ENCODE results near the gene NDE1.
"Not testable (repeated sequence)": the region's sequence is repeated elsewhere in the genome, so short reads cannot be mapped to it uniquely, and the experiment has no call there.

Gene NDE1

DNA sequence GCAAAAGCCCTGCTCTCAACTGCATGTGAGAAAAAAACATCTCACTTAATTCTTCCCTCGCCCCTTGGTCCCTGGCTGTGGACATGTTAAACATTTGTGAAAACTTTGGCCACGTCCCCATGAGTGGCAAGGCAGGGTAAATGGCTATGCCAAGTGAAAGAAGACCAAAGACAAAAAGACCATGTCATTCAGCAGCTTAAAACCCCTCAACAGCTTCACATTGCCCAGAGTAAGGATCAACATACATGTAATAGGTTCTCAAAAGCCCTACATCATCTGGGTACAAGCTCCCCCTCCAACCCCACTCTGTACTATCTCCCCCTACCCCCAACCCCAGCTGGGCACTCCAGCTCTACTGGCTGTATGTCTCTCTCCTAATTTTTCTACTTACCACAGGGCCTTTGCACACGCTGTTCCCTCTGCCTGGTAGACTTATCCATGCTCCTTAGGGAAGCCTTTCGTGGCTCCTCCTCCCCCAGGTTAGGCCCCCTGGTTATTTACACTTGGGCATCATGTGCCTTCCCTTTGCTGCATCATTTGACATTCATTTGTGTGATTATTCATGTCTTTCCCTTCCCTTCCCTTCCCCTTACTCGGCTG, 75.7 kb downstream of the NDE1 start:
- no peak overlapping the region for H3K4me3 ChIP-seq (ENCODE audit: low read depth, low read length)
- no peak for DNase-seq (ENCODE audit: low read depth)
- TF ChIP-seq, protein P1, sequence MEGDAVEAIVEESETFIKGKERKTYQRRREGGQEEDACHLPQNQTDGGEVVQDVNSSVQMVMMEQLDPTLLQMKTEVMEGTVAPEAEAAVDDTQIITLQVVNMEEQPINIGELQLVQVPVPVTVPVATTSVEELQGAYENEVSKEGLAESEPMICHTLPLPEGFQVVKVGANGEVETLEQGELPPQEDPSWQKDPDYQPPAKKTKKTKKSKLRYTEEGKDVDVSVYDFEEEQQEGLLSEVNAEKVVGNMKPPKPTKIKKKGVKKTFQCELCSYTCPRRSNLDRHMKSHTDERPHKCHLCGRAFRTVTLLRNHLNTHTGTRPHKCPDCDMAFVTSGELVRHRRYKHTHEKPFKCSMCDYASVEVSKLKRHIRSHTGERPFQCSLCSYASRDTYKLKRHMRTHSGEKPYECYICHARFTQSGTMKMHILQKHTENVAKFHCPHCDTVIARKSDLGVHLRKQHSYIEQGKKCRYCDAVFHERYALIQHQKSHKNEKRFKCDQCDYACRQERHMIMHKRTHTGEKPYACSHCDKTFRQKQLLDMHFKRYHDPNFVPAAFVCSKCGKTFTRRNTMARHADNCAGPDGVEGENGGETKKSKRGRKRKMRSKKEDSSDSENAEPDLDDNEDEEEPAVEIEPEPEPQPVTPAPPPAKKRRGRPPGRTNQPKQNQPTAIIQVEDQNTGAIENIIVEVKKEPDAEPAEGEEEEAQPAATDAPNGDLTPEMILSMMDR (IDR thresholded peaks at IDR 0.05; ENCODE audit: control insufficient read depth, extremely low read depth, insufficient read depth) = no peak

DNA sequence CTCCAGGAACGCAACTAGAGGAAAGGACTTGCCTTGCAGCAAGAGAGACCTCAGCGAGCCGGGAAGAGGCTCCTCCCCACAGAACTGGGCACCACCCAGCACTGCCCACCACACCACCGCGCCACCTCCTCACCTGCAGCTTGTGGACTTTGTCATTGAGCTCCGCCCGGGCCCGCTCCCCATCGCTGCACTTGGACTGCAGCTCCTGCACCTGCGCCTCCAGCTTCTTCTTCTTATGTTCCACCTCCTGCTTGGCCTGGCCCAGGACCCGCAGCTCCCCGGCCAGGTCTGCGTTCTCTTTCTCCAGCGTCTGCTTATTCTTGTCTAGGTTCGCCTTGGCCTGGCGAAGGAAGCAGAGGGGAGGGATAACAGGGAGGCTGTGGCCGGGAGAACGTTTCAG, 76.7 kb downstream of the NDE1 start:
- no peak for DNase-seq (ENCODE audit: low read depth)
- TF ChIP-seq, protein P1 (IDR thresholded peaks at IDR 0.05; ENCODE audit: control insufficient read depth, extremely low read depth, insufficient read depth) = no peak
- no peak overlapping the region for H3K4me3 ChIP-seq (ENCODE audit: low read depth, low read length)

- H3K4me3 ChIP-seq (ENCODE audit: low read depth, low read length); DNase-seq (ENCODE audit: low read depth): not testable (repeated sequence)
Observed at GRCh38 chr16:15727697-15728096, 77.7 kb downstream of the NDE1 start.

- H3K4me3 ChIP-seq (ENCODE audit: low read depth, low read length) = no peak overlapping the region
- TF ChIP-seq, protein P1 (IDR thresholded peaks at IDR 0.05; ENCODE audit: control insufficient read depth, extremely low read depth, insufficient read depth) = no peak
- DNase-seq (ENCODE audit: low read depth) = no peak
Observed at GRCh38 chr16:15729152-15729551, 79.1 kb downstream of the NDE1 start.

DNA sequence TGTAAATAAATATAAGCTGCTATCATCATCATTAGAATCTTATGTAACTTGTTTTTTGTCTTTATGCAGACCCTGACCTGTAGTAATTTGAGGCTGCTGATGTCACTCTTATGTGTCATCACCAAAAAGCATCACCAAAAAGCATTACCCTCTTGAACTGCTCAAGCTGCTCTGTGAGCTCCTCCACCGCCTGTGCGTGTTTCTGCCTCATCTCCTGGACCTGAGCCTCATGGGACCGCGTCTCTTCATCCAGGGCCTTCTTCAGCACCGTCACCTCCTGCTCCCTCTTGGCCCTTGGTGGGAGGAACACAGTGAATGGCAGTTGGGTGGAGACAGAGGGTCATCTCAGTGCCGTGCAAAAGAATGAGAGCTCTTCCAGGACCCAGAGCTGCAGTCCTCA, 82.4 kb downstream of the NDE1 start:
- no peak overlapping the region for H3K4me3 ChIP-seq (ENCODE audit: low read depth, low read length)
- TF ChIP-seq, protein P1 (IDR thresholded peaks at IDR 0.05; ENCODE audit: control insufficient read depth, extremely low read depth, insufficient read depth) = no peak
- DNase-seq (ENCODE audit: low read depth) = no peak

- no peak for DNase-seq (ENCODE audit: low read depth)
- TF ChIP-seq, protein P1 (IDR thresholded peaks at IDR 0.05; ENCODE audit: control insufficient read depth, extremely low read depth, insufficient read depth) = no peak
- no peak overlapping the region for H3K4me3 ChIP-seq (ENCODE audit: low read depth, low read length)
Observed at GRCh38 chr16:15735610-15736009, 85.6 kb downstream of the NDE1 start.

DNA sequence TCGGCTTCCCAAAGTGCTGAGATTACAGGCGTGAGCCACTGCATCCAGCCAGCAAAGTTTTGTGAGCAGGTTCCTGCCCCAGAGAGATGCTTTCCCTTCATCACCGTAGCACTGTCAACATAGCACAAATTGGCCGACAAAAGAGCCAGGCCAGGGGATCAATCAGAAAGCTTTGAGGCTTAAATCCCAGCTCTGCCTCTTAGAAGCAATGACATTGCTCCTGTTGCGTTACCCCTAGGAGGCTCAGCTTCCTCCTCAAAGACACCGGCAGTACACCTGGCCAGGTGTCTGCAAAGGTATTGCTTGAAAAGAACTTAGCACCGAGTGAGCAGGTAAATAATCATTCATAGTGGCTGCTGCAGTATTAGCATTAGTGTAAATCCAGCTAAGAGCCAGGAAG, 86.5 kb downstream of the NDE1 start:
- no peak overlapping the region for H3K4me3 ChIP-seq (ENCODE audit: low read depth, low read length)
- DNase-seq (ENCODE audit: low read depth) = no peak
- TF ChIP-seq, protein P1 (IDR thresholded peaks at IDR 0.05; ENCODE audit: control insufficient read depth, extremely low read depth, insufficient read depth) = no peak

Measured in LNCaP clone FGC (cell line).